HCT116 (cell line): ENCODE results near the gene ID3.

Experiments used
- CEBPB ChIP-seq: IDR thresholded peaks from 2 replicates; pipeline ENCODE4 v1.6.1; 2012; ENCODE audit warnings: low read depth
- CTCF ChIP-seq, 3 experiments: fragments of 200-600 bp in 1 of 3; sonication (generic) in 1 of 3; IDR thresholded peaks in 2 of 3; conservative IDR thresholded peaks in 1 of 3; 2 replicates each; pipeline ENCODE4 v1.5.1; 2012 to 2017; ENCODE audit warnings: low read depth in 2 of 3, low read length in 2 of 3, antibody characterized with exemption in 1 of 3, borderline replicate concordance in 1 of 3, control low read depth in 1 of 3, mild to moderate bottlenecking in 1 of 3, mixed read lengths in 1 of 3, mixed run types in 1 of 3, moderate library complexity in 1 of 3; ENCODE audit not compliant: insufficient read depth in 1 of 3
- EGR1 ChIP-seq: IDR thresholded peaks from 2 replicates; pipeline ENCODE4 v1.6.1; 2012; ENCODE audit warnings: low read depth
- EZH2 ChIP-seq: fragments of 200-600 bp; sonication (generic); IDR thresholded peaks from 2 replicates; pipeline ENCODE4 v1.6.1; 2017; ENCODE audit warnings: antibody characterized with exemption, mixed run types
- EZH2phosphoT487 ChIP-seq: fragments of 200-600 bp; IDR thresholded peaks from 2 replicates; pipeline ENCODE4 v1.6.1; 2018; ENCODE audit warnings: antibody characterized with exemption, borderline replicate concordance
- JUND ChIP-seq: IDR thresholded peaks from 2 replicates; pipeline ENCODE4 v1.6.1; 2012
- MAX ChIP-seq: IDR thresholded peaks from 2 replicates; pipeline ENCODE4 v1.6.1; 2012
- POLR2A ChIP-seq: IDR thresholded peaks from 2 replicates; pipeline ENCODE4 v1.7.0; 2011; ENCODE audit warnings: borderline replicate concordance; ENCODE audit not compliant: insufficient read depth, insufficient read length; ENCODE audit errors: extremely low read depth
- POLR2AphosphoS5 ChIP-seq: IDR thresholded peaks from 2 replicates; pipeline ENCODE4 v1.6.1; 2011; ENCODE audit warnings: mild to moderate bottlenecking, low read depth, low read length, moderate library complexity
- RAD21 ChIP-seq: IDR thresholded peaks from 2 replicates; pipeline ENCODE4 v1.6.1; 2012; ENCODE audit warnings: low read depth, mild to moderate bottlenecking

GRCh38 chr1:23556635-23557470, 2.4 kb downstream of the ID3 start:
- TF ChIP-seq EZH2: no peak
- no peak for TF ChIP-seq CTCF (IDR thresholded peaks at IDR 0.05 in 2 of 3, conservative IDR thresholded peaks at IDR 0.05 in 1 of 3; ENCODE audit: borderline replicate concordance in 1 of 3, insufficient read depth in 1 of 3, low read depth in 2 of 3, low read length in 2 of 3)
- no peak for TF ChIP-seq RAD21
- TF ChIP-seq POLR2A: peak; percentile 80
- TF ChIP-seq JUND: no peak
- no peak; the same call in none of the 2 replicates for TF ChIP-seq POLR2AphosphoS5
- no peak for TF ChIP-seq EZH2phosphoT487
- TF ChIP-seq MAX: no peak
- TF ChIP-seq CEBPB: no peak
- no peak for TF ChIP-seq EGR1
